GM23248 (cell line): ENCODE data around the gene WDR7.

ENCODE experiments used
- EZH2 ChIP-seq: fragments of 200-600 bp; sonication (generic); IDR thresholded peaks from 2 replicates; pipeline ENCODE4 v1.6.1; 2018; ENCODE audit warnings: antibody characterized with exemption, mild to moderate bottlenecking; ENCODE audit not compliant: insufficient read depth, poor library complexity, severe bottlenecking
- EZH2phosphoT487 ChIP-seq: fragments of 200-600 bp; sonication (generic); IDR thresholded peaks from 2 replicates; pipeline ENCODE4 v1.6.1; 2018; ENCODE audit warnings: antibody characterized with exemption, moderate library complexity, mild to moderate bottlenecking, low read depth; ENCODE audit not compliant: insufficient read depth

DNA sequence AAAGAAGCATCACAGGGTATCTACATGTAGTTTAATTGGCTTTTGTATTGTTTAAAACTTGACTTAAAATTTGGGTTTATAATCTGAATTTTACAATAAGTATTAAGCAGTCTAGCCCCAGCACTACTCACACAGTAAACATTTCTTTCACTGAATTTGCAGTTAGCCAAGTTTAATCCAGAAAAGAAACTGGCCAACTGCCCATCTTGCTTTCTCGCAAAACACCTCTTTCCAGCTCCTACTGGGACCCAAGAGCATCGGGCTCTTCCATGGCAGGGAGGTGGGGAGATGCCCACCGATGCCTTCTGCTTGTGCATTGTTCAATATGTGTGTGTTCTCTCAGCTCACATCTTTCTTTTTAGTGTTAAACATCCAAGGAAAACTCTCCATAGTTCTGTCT lies 283.0 kb downstream of the WDR7 start:
- TF ChIP-seq EZH2 = no peak
- no peak for TF ChIP-seq EZH2phosphoT487
